GM19463 (cell line): ENCODE results near the gene CAPN15.

Experiments
- ATAC-seq: cut with Tn5 transposase; IDR thresholded peaks from one replicate; pipeline ENCODE4 v1.9.1; 2021; ENCODE audit warnings: mild to moderate bottlenecking, moderate library complexity; ENCODE audit not compliant: unreplicated experiment

Gene CAPN15

GRCh38 chr16:559411-560203 is 32.1 kb downstream of the CAPN15 start:
- no peak for ATAC-seq

DNA sequence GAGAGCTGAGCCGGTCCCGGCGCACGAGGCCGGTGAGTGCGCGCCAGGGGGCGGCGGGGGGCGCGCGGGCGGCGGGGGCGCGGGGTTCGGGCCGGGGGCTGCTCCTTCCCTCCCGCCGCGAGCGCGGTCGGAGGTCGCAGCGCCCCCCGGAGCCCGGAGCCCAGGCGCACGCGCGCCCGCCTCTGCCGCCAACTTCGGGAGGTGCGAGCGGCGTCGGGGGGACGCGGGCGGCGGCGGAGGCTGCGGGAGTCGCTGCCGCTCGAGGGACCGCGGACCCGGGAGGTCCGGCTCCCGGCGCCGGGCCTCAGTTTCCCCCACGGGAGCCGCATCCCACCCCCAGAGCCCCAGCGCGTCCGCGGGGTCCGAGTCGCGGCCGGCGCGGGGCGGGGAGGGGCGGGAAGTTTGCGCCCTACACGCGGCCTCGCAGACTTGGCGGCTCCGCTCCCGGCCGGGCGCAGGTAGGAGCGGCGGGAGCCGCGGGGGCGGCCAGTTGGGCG is 32.7 kb downstream of the CAPN15 start, which contains the start of gene PRR35:
Gene PRR35 (plus strand): TSS at position 191 of the 497 bp plus-strand sequence. CDS start 2,901 bp downstream, outside the sequence.
- no peak for ATAC-seq

GRCh38 chr16:560701-561412 is 33.3 kb downstream of the CAPN15 start:
- no peak for ATAC-seq

GRCh38 chr16:561413-561794 is 33.9 kb downstream of the CAPN15 start:
- ATAC-seq, result no peak

DNA sequence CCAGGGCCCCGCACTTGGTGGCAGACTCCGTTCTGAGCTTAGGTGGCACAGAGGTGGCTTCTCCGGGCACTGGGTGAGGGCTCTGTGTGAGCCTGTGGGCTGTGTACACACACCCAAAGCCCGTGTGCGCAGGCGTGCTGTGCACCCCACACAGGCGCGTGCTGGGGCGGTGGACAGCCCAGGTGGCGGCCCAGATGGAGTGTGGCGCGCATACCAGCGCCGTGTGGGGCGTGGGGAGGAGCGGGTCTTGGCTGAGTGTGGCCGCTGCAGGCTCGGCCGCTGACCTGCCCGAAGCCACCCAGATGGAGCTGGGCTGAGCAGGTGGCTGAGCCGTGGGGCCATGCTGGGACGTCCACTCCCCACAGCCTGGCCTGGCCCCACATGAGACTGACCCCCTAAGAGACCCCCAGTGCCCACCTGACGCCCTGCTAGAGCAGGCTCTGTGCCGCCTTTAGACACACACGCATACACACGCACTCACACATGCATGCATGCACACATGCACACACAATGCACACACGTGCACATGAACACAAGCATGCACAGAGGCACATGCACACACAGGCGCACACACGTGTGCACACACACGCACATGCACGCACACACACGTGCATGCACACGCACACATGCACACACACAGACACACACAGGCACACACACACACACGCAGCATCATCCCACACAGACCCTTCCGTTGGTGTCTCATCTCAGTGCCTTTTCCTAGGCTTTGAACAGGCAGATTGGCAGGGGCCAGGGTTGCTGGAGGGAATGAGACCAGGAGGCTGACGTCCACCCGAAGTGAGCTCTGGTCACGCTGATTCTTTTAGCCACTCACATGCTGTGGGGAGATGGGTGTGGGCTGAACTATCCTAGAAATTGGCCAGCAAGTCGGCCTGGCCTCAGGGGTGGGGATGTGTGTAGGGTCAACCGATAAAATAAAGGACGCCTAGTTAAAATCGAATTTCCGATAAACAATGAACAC is 34.7 kb downstream of the CAPN15 start:
- no peak for ATAC-seq

- no peak for ATAC-seq
Observed at GRCh38 chr16:563072-563644, 35.6 kb downstream of the CAPN15 start.

DNA sequence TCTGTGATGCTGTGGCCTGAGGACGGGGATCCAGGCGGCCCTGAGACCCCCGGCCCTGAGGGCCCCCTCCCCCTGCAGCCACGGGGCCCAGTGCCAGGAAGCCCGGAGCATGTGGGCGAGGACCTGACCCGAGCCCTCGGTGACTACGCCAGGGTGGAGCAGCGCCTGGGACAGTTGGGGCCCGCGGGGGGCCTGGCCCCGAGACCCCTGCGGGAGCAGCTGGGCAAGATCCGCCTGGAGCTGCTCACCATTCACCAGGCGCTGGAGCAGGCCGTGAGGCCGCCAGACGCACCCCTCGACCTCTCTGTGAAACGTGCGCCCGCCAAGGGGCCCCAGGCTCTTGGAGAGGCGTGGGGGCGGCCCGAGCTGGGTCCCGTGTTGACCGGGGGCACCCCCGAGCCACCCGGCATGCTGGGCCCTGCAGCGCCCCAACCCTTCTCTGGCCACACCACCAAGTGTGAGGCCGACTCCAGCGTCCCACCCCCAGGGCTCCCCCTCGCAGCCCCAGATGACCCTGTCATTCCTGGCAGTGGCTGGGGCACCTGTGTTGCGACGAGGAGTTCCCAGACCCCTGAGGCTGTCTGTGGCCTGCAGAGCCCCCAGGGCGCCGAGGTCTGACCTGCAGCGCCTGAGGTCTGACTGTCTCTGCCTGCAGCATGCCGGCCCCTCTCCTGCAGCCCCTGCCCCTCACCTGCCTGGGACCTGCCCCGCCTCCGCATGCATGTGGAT is 37.3 kb downstream of the CAPN15 start:
- ATAC-seq, result no peak

DNA sequence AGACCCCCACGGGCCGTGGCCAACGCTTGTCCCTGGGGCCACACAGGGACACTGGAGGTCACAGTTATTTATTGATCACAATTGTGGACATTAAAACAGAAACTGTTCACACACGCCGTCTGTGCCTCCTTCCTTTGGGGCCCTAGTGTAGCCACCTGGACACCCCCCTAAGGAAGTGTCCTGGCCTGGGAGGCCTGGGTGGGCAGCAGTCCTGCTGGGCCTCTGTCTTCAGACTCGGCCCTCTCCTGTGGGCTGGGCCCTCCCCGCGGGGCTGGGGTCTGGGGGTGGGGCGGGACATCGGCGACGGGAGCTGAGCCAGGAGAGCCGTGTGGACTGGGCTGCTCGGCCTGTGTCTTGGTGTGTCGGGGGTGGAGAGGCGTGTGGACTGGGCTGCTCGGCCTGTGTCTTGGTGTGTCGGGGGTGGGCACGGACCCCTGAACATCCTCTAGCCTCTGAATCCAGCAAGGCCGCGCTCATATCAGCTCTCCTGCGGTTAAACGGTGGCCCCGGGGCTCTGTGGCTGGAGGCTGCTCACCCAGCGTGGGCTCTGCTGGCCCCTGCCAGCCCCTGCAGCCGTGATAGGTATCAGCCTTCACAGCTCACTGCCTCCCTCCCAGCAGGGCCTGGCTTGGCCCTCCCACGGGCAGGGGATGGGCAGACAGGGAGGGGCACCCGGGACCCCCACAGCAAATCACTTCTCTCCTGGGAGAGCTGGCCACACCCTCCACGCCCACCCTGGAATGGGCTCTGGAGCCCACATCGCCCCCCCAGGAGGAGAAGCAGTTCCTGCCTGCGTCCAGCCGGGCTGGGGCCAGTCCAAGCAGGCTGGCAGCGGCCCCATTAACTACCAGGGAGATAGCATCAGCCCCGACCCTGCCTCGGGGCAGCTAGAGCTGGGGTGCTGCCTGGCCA is 38.2 kb downstream of the CAPN15 start:
- no peak for ATAC-seq

DNA sequence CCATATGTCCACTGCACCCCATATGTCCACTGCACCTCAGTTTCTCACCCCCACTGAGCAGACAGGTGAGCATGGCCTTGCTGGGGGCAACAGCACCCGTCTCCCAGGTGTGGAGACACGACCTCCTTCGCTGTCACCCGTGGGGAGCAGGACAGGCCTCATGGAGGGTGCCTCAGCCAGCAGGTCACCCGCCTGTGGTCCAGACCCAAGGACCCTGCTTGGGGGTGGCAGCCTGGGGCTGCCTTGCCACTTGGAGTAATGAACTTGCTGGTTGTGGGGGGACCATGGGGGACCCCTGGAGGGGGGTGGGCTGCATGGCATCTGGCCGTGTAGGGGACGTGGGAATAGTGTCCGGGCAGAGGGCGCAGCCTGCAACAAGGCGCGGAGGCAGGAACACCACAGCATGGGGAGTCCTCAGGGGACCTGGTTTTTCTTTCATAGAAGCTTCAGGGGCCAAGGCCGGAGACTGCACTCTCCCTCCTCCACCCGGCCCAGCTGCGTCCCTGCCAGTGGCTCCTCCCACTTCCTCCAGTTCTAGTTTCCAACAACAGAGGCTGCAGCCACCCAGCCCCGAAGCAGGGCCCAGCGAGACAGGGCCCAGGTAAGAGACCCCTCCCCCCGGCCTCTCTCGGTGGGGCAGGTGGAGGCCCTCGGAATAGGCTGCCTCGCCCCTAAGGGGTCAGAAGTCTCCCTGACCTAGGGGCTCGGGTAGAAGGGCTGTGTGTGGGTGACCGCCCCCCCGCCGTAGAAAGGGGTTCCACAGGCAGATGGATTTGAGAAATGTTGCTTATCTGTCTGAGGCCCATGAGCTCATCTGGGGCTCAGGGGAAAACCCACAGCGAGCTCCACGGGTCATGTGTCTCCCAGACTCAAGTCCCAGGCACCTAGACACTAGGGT is 39.2 kb downstream of the CAPN15 start, which contains the start of gene NHLRC4:
Gene NHLRC4 (plus strand): TSS at position 531 of the 898 bp plus-strand sequence. CDS start 1,043 bp downstream, outside the sequence.
- ATAC-seq, result peak; percentile 53

DNA sequence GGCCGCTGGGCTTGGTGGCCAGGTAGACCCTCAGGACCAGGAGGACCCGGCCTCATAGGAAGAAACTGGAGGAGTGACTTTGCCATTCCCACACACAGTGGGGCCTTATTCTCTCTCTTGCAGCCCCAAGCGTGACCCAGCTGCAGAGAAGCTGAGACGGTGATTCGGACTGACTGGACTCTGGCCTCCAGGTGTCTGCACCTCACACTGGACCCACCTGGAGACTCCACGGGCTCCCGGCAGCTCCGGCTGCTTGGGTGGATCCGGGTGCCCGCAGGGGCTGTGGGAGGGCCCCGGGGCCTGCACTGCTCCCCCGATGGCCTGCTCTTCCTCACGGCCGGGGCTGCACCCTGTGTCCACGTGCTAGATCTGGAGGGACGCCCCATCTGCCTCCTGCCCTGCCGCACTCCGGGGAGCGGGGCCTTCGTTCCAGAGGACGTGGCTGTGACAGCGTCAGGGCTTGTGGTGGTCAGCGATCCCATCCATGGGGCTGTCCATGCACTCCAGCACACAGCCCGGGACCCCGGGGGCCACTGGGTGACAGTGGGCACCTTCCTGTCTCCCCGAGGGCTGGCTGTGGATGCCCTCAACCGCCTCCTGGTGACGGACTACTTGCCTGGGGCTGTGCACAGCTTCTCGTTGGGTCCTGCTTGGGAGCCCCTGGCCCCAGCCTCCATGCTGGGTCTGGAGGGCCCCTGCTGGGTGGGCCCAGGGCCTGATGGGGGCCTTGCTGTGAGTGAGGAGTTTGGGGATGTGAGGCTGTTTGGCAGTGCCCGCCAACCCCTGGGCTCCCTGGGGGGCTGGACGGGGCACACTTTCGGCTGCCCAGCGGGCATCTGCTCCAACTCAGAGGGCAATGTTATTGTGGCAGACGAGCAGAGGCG is 40.1 kb downstream of the CAPN15 start:
- no peak for ATAC-seq

DNA sequence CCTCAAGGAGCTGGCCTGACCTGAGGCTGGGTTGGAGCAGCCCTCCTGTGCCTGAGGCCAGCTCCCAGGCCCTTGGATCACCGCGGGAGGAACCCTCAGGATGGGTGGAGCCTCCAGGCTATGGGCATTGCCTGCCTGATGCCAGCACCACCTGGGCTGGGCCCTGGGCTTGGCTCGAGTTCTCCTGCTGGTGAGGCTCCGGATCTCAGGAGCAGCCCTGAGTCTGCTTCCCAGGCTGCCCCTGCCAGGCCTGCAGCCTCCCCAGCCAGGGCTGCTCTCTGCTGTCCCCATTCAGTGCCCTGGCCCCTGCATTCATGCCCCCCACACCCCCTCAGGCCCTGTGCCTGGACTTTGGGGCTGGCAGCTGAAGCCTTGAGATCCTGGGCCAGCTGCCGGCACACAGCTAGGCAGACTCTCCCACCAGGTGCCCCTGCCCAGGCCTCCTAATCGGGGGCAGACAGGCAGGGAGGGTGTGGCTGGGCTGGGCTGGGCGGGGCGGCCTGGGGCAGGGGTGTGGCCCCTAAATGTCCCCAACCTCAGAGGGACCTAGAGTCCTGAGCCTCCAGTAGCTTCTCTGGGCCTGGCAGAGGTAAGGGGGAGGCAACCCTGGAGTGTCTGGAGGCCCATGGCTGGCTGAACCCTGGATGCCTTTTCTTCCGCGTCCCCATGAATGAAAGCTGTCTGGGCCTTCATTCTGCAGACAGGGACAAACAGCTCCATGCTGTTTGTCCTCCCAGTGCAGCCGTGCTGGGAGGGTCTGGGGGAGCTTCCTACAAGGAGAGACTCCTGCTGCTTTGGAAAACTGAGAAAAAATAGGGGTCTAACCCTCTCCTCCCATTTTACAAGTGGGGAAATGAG is 41.1 kb downstream of the CAPN15 start:
- no peak for ATAC-seq

DNA sequence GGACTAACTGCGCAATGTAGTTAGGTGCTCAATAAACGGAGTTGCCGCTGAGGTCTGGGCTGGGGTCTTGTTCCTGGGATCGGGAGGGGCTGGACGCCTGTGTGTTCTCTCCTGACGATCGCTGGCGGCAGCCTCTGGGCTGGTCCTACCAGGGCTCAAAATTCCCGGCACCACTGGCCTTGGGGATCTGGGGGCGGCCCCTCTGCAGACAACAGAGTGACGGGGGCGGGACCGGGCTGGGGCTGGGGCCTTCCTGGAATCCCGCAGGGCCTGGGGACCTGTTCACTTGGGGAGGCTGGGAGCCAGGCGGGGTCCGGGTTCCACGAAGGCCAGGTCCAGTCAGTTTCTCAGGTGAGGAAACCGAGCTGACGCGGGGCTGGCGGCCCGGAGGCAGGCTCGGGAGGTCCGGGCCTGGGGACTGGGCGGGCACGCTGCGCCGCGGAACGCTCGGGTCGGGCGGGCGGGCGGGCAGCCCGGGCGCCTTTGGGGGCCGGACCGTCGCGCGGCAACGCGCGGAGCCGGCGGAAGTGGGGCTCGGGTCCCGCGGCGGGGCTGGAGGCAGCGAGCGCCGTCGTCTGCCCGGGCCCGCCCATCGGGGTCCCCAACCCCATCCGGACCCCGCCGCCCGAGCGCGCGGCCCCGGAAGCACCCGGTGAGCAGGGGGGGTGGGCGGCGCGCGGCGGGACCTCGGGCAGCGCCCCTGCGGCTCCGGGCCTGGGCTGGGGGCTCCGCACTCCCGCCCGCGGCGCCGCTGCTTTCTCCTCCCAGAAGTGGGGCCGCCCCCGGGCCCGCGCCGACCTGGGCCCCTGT is 42.1 kb downstream of the CAPN15 start, which contains the start of gene PIGQ:
Gene PIGQ (plus strand): TSS at position 524 of the 810 bp plus-strand sequence. CDS start 4,107 bp downstream, outside the sequence.
- no peak for ATAC-seq

GRCh38 chr16:572865-573650 is 45.5 kb downstream of the CAPN15 start:
- ATAC-seq, result no peak
